ENCODE results near the gene SVOP. TPM values are rescaled to one million over a fixed set of nuclear protein-coding genes. Genes with fewer than 3 reads are reported as not detected.

The SVOP gene
- total RNA-seq, 2 experiments from 2014 or later: not detected

DNA sequence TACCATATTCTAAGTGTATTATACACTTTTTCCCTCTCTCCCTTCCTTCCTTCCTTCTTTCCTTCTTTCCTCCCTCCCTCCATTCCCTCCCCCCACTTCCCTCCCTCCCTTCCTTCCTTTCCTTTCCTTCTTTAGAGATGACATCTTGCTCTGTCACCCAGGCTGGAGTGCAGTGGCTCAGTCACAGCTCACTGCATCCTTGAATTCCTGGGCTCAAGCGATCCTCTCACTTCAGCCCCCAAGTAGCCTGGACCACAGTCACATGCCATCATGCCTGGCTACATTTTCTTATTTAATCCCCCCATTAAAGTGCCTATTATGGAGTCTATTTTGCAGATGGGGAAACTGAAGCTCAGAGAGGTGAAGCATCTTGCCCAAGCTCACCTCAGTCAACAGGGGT, 55.0 kb downstream of the SVOP start:
- POLR2A ChIA-PET: interaction anchor here (0.6 to 0.8 kb wide), 2 partner anchors 43 to 249 kb away, joined by 3 to 4 read pairs; no protein-coding TSS in a partner anchor
- CTCF ChIA-PET (ENCODE audit: unreplicated experiment): no interaction called here
- no peaks in the 10 kb centered on the region for H3K79me2 ChIP-seq (ENCODE audit: insufficient read depth, low read depth, low read length)
- no peaks in the 10 kb centered on the region for H3K36me3 ChIP-seq (ENCODE audit: insufficient read depth, low read length)
- no peaks in the 10 kb centered on the region for H3K4me1 ChIP-seq (ENCODE audit: insufficient read depth, low read length, poor library complexity, severe bottlenecking)
- no peak overlapping the region for H3K4me3 ChIP-seq (ENCODE audit: low read depth, low read length, poor library complexity, severe bottlenecking)
- H3K4me2 ChIP-seq (ENCODE audit: low read length): no peak overlapping the region
- no peak for DNase-seq (ENCODE audit: low spot score)
- BruUV-seq (replicated peaks): no TSS peak
- intact Hi-C loops (cut with micrococcal nuclease; ENCODE audit: unreplicated experiment): loop anchor here (5.0 kb wide), 1 partner anchor 126 kb away; the partner anchor contains the start of gene ALKBH2
- H2AFZ ChIP-seq (ENCODE audit: low read length): no peak overlapping the region
- no peaks in the 10 kb centered on the region for H3K9me2 ChIP-seq (ENCODE audit: insufficient read depth, low read length)
- no peak for TF ChIP-seq EZH2phosphoT487 (IDR thresholded peaks at IDR 0.05; ENCODE audit: borderline replicate concordance, low read depth, low read length)
- TF ChIP-seq, protein P1, sequence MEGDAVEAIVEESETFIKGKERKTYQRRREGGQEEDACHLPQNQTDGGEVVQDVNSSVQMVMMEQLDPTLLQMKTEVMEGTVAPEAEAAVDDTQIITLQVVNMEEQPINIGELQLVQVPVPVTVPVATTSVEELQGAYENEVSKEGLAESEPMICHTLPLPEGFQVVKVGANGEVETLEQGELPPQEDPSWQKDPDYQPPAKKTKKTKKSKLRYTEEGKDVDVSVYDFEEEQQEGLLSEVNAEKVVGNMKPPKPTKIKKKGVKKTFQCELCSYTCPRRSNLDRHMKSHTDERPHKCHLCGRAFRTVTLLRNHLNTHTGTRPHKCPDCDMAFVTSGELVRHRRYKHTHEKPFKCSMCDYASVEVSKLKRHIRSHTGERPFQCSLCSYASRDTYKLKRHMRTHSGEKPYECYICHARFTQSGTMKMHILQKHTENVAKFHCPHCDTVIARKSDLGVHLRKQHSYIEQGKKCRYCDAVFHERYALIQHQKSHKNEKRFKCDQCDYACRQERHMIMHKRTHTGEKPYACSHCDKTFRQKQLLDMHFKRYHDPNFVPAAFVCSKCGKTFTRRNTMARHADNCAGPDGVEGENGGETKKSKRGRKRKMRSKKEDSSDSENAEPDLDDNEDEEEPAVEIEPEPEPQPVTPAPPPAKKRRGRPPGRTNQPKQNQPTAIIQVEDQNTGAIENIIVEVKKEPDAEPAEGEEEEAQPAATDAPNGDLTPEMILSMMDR (conservative IDR thresholded peaks at IDR 0.05; ENCODE audit: low read length): no peak
- no peaks in the 10 kb centered on the region for H3K9me3 ChIP-seq (ENCODE audit: low read length)
- no peaks in the 10 kb centered on the region for H4K20me1 ChIP-seq (ENCODE audit: insufficient read depth, low read length)
- H3K27ac ChIP-seq (ENCODE audit: low read depth, low read length, poor library complexity, severe bottlenecking): no peak overlapping the region

GRCh38 chr12:108964371-108965352, 56.2 kb downstream of the SVOP start:
- intact Hi-C loops (cut with micrococcal nuclease; ENCODE audit: unreplicated experiment): loop anchor here (5.0 kb wide), 1 partner anchor 128 kb away; the partner anchor contains the start of gene ALKBH2
- Histone ChIP-seq H3K36me3 (ENCODE audit: insufficient read depth, low read length) (no peaks in the 10 kb centered on the region), H3K9me3 (ENCODE audit: low read length) (no peaks in the 10 kb centered on the region), H4K20me1 (ENCODE audit: insufficient read depth, low read length) (no peaks in the 10 kb centered on the region), H3K4me3 (ENCODE audit: low read depth, low read length, poor library complexity, severe bottlenecking) (no peak overlapping the region), H3K4me2 (ENCODE audit: low read length) (no peak overlapping the region), H3K4me1 (ENCODE audit: insufficient read depth, low read length, poor library complexity, severe bottlenecking) (no peaks in the 10 kb centered on the region), H2AFZ (ENCODE audit: low read length) (no peak overlapping the region), H3K9me2 (ENCODE audit: insufficient read depth, low read length) (no peaks in the 10 kb centered on the region), H3K27ac (ENCODE audit: low read depth, low read length, poor library complexity, severe bottlenecking) (no peak overlapping the region), H3K79me2 (ENCODE audit: insufficient read depth, low read depth, low read length) (no peaks in the 10 kb centered on the region)
- ChIA-PET CTCF (ENCODE audit: unreplicated experiment) (no interaction called here), POLR2A (interaction anchor here (1.6 to 1.7 kb wide), 2 partner anchors 12 to 97 kb away, joined by 4 to 5 read pairs; no protein-coding TSS in a partner anchor)
- no peak for DNase-seq (ENCODE audit: low spot score)
- TF ChIP-seq, protein P1 (conservative IDR thresholded peaks at IDR 0.05; ENCODE audit: low read length): no peak
- no peak for TF ChIP-seq EZH2phosphoT487 (IDR thresholded peaks at IDR 0.05; ENCODE audit: borderline replicate concordance, low read depth, low read length)
- no TSS peak for BruUV-seq (replicated peaks)

All from OCI-LY7 (cell line).